Measurements from ENCODE around the gene MAGI2. TPM values are rescaled to one million over a fixed set of nuclear protein-coding genes. Genes with fewer than 3 reads are reported as not detected.

Gene MAGI2
- total and polyA plus RNA-seq, 4 donors, result 0.37 to 4.1 (median 1.4) TPM

- no peak for DNase-seq (ENCODE audit: low spot score)
- Histone ChIP-seq H3K36me3 (ENCODE audit: control insufficient read depth in 4 of 4, insufficient read depth in 3 of 4, low read depth in 1 of 4, low read length in 3 of 4) (no peaks in the 10 kb centered on the region), H3K9me3 (ENCODE audit: control insufficient read depth in 4 of 4, low read length in 3 of 4) (no peaks in the 10 kb centered on the region), H3K27me3 (ENCODE audit: control insufficient read depth in 4 of 4, insufficient read depth in 4 of 4, low read length in 3 of 4) (no peaks in the 10 kb centered on the region), H3K9ac (ENCODE audit: low read depth in 1 of 2, low read length in 2 of 2) (no peak overlapping the region), H3K27ac (ENCODE audit: low read depth in 1 of 2, low read length in 2 of 2) (no peak overlapping the region), H3K4me3 (ENCODE audit: low read depth in 1 of 3, low read length in 3 of 3) (no peak overlapping the region), H3K4me1 (ENCODE audit: control insufficient read depth in 4 of 4, insufficient read depth in 4 of 4, low read length in 3 of 4) (no peaks in the 10 kb centered on the region)
- no peak for TF ChIP-seq ATF3 (IDR thresholded peaks at IDR 0.05)
- no peak for TF ChIP-seq HNF4G (IDR thresholded peaks at IDR 0.05)
- no peak for TF ChIP-seq YY1 (IDR thresholded peaks at IDR 0.05)
- TF ChIP-seq JUND (IDR thresholded peaks at IDR 0.05), result no peak
- peak in 1 of 2 donors; percentile 67 for TF ChIP-seq HNF4A (conservative IDR thresholded peaks at IDR 0.05)
- peak in 1 of 2 donors; percentile 18 for TF ChIP-seq RXRA (IDR thresholded peaks at IDR 0.05)
- no peak for TF ChIP-seq GABPA (IDR thresholded peaks at IDR 0.05 in 1 of 2, conservative IDR thresholded peaks at IDR 0.05 in 1 of 2)
- no peak for TF ChIP-seq RAD21 (IDR thresholded peaks at IDR 0.05)
- TF ChIP-seq EGR1 (IDR thresholded peaks at IDR 0.05; ENCODE audit: low read depth in 2 of 2), result no peak
- no peak for TF ChIP-seq NR2F2 (IDR thresholded peaks at IDR 0.05)
- TF ChIP-seq REST (IDR thresholded peaks at IDR 0.05), result no peak
- no peak for TF ChIP-seq SP1 (IDR thresholded peaks at IDR 0.05)
- 72% methylated on average over 4 of the region's 4 CpGs for WGBS
Measured at GRCh38 chr7:78129865-78130264, 1323.6 kb downstream of the MAGI2 start.

- 80% methylated on average over 7 of the region's 7 CpGs for WGBS
- Histone ChIP-seq H3K9me3 (ENCODE audit: control insufficient read depth in 4 of 4, low read length in 3 of 4) (no peaks in the 10 kb centered on the region), H3K9ac (ENCODE audit: low read depth in 1 of 2, low read length in 2 of 2) (no peak overlapping the region), H3K27ac (ENCODE audit: low read depth in 1 of 2, low read length in 2 of 2) (no peak overlapping the region), H3K36me3 (ENCODE audit: control insufficient read depth in 4 of 4, insufficient read depth in 3 of 4, low read depth in 1 of 4, low read length in 3 of 4) (no peaks in the 10 kb centered on the region), H3K27me3 (ENCODE audit: control insufficient read depth in 4 of 4, insufficient read depth in 4 of 4, low read length in 3 of 4) (no peaks in the 10 kb centered on the region), H3K4me3 (ENCODE audit: low read depth in 1 of 3, low read length in 3 of 3) (no peak overlapping the region), H3K4me1 (ENCODE audit: control insufficient read depth in 4 of 4, insufficient read depth in 4 of 4, low read length in 3 of 4) (no peaks in the 10 kb centered on the region)
- no peak for DNase-seq (ENCODE audit: low spot score)
- no peak for TF ChIP-seq YY1 (IDR thresholded peaks at IDR 0.05)
Measured at GRCh38 chr7:78127009-78127408, 1326.5 kb downstream of the MAGI2 start.

- no peaks in the 10 kb centered on the region for H3K9me3 ChIP-seq (ENCODE audit: control insufficient read depth in 4 of 4, low read length in 3 of 4)
- no peaks in the 10 kb centered on the region for H3K27me3 ChIP-seq (ENCODE audit: control insufficient read depth in 4 of 4, insufficient read depth in 4 of 4, low read length in 3 of 4)
- WGBS, result 26% methylated on average over 2 of the region's 2 CpGs
- TF ChIP-seq SP1 (IDR thresholded peaks at IDR 0.05) (peak; percentile 15), RAD21 (IDR thresholded peaks at IDR 0.05) (no peak), FOXA2 (IDR thresholded peaks at IDR 0.05) (peak; percentile 61)
- no peaks in the 10 kb centered on the region for H3K36me3 ChIP-seq (ENCODE audit: control insufficient read depth in 4 of 4, insufficient read depth in 3 of 4, low read depth in 1 of 4, low read length in 3 of 4)
- no peak overlapping the region for H3K9ac ChIP-seq (ENCODE audit: low read depth in 1 of 2, low read length in 2 of 2)
- H3K27ac ChIP-seq (ENCODE audit: low read depth in 1 of 2, low read length in 2 of 2), result no peak overlapping the region
- H3K4me1 ChIP-seq (ENCODE audit: control insufficient read depth in 4 of 4, insufficient read depth in 4 of 4, low read length in 3 of 4), result no peaks in the 10 kb centered on the region
- DNase-seq (ENCODE audit: low spot score), result no peak
- H3K4me3 ChIP-seq (ENCODE audit: low read depth in 1 of 3, low read length in 3 of 3), result no peak overlapping the region
Measured at GRCh38 chr7:78125884-78126283, 1327.6 kb downstream of the MAGI2 start.

Measured in liver (tissue), 9 donors.